HepG2 (cell line): ENCODE measurements around the gene SCN9A. TPM values are rescaled to one million over a fixed set of nuclear protein-coding genes. Genes with fewer than 3 reads are reported as not detected.
A peak's percentile ranks its signal among the peaks of the same experiment; 100 is the strongest.

Source experiments
- AGO2 ChIP-seq: fragments of 200-400 bp; formaldehyde crosslinking; optimal IDR thresholded peaks from 2 replicates; pipeline ENCODE3; 2017; ENCODE audit warnings: mild to moderate bottlenecking, low read depth, low read length, moderate library complexity
- EEA1 ChIP-seq: sonication (generic); formaldehyde crosslinking; IDR thresholded peaks from 2 replicates; pipeline ENCODE4 v1.5.1; 2020; ENCODE audit warnings: mild to moderate bottlenecking, missing genetic modification reagents, borderline replicate concordance
- IRF9 ChIP-seq: sonication (generic); formaldehyde crosslinking; IDR thresholded peaks from 2 replicates; pipeline ENCODE4 v1.8.0; 2022; ENCODE audit warnings: missing genetic modification reagents, mild to moderate bottlenecking, borderline replicate concordance
- KDM2A ChIP-seq: sonication (generic); formaldehyde crosslinking; IDR thresholded peaks from 2 replicates; pipeline ENCODE4 v1.4.0; 2020; ENCODE audit warnings: low read depth, missing genetic modification reagents, borderline replicate concordance
- MAZ ChIP-seq, 2 experiments: sonication (generic) in 1 of 2; formaldehyde crosslinking in 1 of 2; IDR thresholded peaks; 2 replicates each; pipeline versions ENCODE4 v1.5.0 to v1.6.1; 2012 to 2020; ENCODE audit warnings: low read depth in 2 of 2, mild to moderate bottlenecking in 2 of 2, borderline replicate concordance in 1 of 2, improper control_type of control experiment in 1 of 2, low read length in 1 of 2, missing genetic modification reagents in 1 of 2, moderate library complexity in 1 of 2
- POGK ChIP-seq: sonication (generic); formaldehyde crosslinking; conservative IDR thresholded peaks from 2 replicates; pipeline ENCODE4 v1.8.0; 2022; ENCODE audit warnings: mild to moderate bottlenecking, moderate library complexity, missing genetic modification reagents
- RXRB ChIP-seq: IDR thresholded peaks from 2 replicates; pipeline ENCODE4 v1.6.1; 2016; ENCODE audit warnings: borderline replicate concordance, missing genetic modification reagents, missing compliant biosample characterization
- SNRNP70 ChIP-seq: fragments of 200-400 bp; formaldehyde crosslinking; IDR thresholded peaks from 2 replicates; pipeline ENCODE4 v1.6.1; 2017; ENCODE audit warnings: mild to moderate bottlenecking, low read depth, low read length, moderate library complexity
- SRF ChIP-seq: IDR thresholded peaks from 2 replicates; pipeline ENCODE4 v1.6.1; 2011; ENCODE audit warnings: mild to moderate bottlenecking, low read depth, low read length, moderate library complexity
- TGIF2 ChIP-seq: IDR thresholded peaks from 2 replicates; pipeline ENCODE4 v1.6.1; 2016; ENCODE audit warnings: control low read depth, missing compliant biosample characterization
- ZFAT ChIP-seq: sonication (generic); formaldehyde crosslinking; conservative IDR thresholded peaks from 2 replicates; pipeline ENCODE4 v1.8.1; 2023; ENCODE audit warnings: missing genetic modification reagents, inconsistent platforms
- ZFP62 ChIP-seq: sonication (generic); formaldehyde crosslinking; IDR thresholded peaks from 2 replicates; pipeline ENCODE4 v1.4.0; 2020; ENCODE audit warnings: missing genetic modification reagents
- ZNF160 ChIP-seq: sonication (generic); formaldehyde crosslinking; IDR thresholded peaks from 2 replicates; pipeline ENCODE4 v1.8.0; 2022; ENCODE audit warnings: mild to moderate bottlenecking, inconsistent platforms, missing genetic modification reagents
- ZNF318 ChIP-seq: sonication (generic); formaldehyde crosslinking; IDR thresholded peaks from 2 replicates; pipeline ENCODE4 v1.4.0; 2020; ENCODE audit warnings: mild to moderate bottlenecking, missing genetic modification reagents
- ZNF556 ChIP-seq: sonication (generic); formaldehyde crosslinking; IDR thresholded peaks from 2 replicates; pipeline ENCODE4 v1.4.0; 2020; ENCODE audit warnings: mild to moderate bottlenecking, missing genetic modification reagents, borderline replicate concordance
- ZNF607 ChIP-seq: sonication (generic); formaldehyde crosslinking; IDR thresholded peaks from 2 replicates; pipeline ENCODE4 v1.5.1; 2020; ENCODE audit warnings: missing genetic modification reagents, mild to moderate bottlenecking, borderline replicate concordance
- polyA plus RNA-seq, 8 experiments: library from polyadenylated mRNA; depleted of rRNA in 3 of 8; stranded (reverse) in 7 of 8; unstranded in 1 of 8; fragments of >200 nt; fragmentation: Illumina TruSeq in 4 of 8; extraction: Trizol in 4 of 8; gene quantifications; 2 replicates each; pipeline versions ENCODE4 v1.2.1 to v1.2.3, GENCODE V29; 2011 to 2016; ENCODE audit warnings: low read depth in 4 of 8, missing spikeins in 1 of 8, mixed read lengths in 1 of 8; ENCODE audit not compliant: insufficient read depth in 1 of 8
- total RNA-seq, 5 experiments: library from RNA; depleted of rRNA; stranded (reverse); fragments of >200 nt; fragmentation: Illumina TruSeq; extraction: Trizol; gene quantifications; 2 replicates each; pipeline ENCODE4 v1.2.3, GENCODE V29; 2016; ENCODE audit warnings: low read depth in 1 of 5

Gene SCN9A
- total and polyA plus RNA-seq, 2 of the 13 experiments (the other 11 are each of a cell fraction or from before 2014, with no cell fraction given): 15.3 to 24.3 TPM

GRCh38 chr2:166329465-166329864, 46.3 kb downstream of the SCN9A start (continued):
- TF ChIP-seq ZNF318: no peak
- TF ChIP-seq KDM2A (CRISPR knock-in tag): no peak
- no peak for TF ChIP-seq AGO2
- TF ChIP-seq ZNF607 (CRISPR knock-in tag): no peak
- no peak for TF ChIP-seq ZFAT (CRISPR knock-in tag)
- no peak for TF ChIP-seq IRF9 (CRISPR knock-in tag)
- no peak for TF ChIP-seq EEA1
- TF ChIP-seq ZNF556: no peak
- TF ChIP-seq SRF: no peak
- TF ChIP-seq TGIF2 (CRISPR knock-in tag): no peak
- 0 out of 2 replicates have a peak, but pooled peaks have one; percentile 52 for TF ChIP-seq POGK (CRISPR knock-in tag)
- no peak for TF ChIP-seq SNRNP70
- no peak for TF ChIP-seq ZFP62 (CRISPR knock-in tag)
- no peak for TF ChIP-seq MAZ (IDR thresholded peaks at IDR 0.05; ENCODE audit: borderline replicate concordance, low read depth, low read length)
- peak; percentile 53; the same call in 1 of the 2 replicates for TF ChIP-seq MAZ (CRISPR knock-in tag; IDR thresholded peaks at IDR 0.05; ENCODE audit: low read depth)
- TF ChIP-seq ZNF160: no peak
- peak; percentile 79 for TF ChIP-seq RXRB (CRISPR knock-in tag)
